Esophagus muscularis mucosa (tissue), 4 donors: ENCODE measurements around the gene PDPN. TPM values are rescaled to one million over a fixed set of nuclear protein-coding genes. Genes with fewer than 3 reads are reported as not detected.

Experiments used
- DNase-seq: peaks from one replicate; pipeline ENCODE4 v3.0.0-alpha.2; 2017; ENCODE audit errors: extremely low spot score
- H3K27ac ChIP-seq, 4 donors: fragments of 200-600 bp; sonication (generic); replicated peaks in 1 of 4; 1 replicate in 3 of 4; 2 replicates in 1 of 4; pipeline ENCODE4 v1.5.1; 2016 to 2019; ENCODE audit warnings: mild to moderate bottlenecking in 1 of 4
- H3K27me3 ChIP-seq, 4 donors: fragments of 200-600 bp; sonication (generic); one replicate each; pipeline versions ENCODE4 v1.5.1 to v1.6.0; 2016 to 2019
- H3K36me3 ChIP-seq, 4 donors: fragments of 200-600 bp; sonication (generic); one replicate each; pipeline ENCODE4 v1.5.1; 2016 to 2019
- H3K4me1 ChIP-seq, 4 donors: fragments of 200-600 bp; sonication (generic); one replicate each; pipeline ENCODE4 v1.5.1; 2016 to 2019
- H3K4me3 ChIP-seq, 4 donors: fragments of 200-600 bp; sonication (generic); 1 replicate in 2 of 4; 2 replicates in 2 of 4; pipeline ENCODE4 v1.5.1; 2016 to 2019; ENCODE audit warnings: mild to moderate bottlenecking in 4 of 4, moderate library complexity in 1 of 4
- H3K9me3 ChIP-seq, 4 donors: fragments of 200-600 bp; sonication (generic); 1 replicate in 3 of 4; 2 replicates in 1 of 4; pipeline ENCODE4 v1.5.1; 2016 to 2019
- EP300 ChIP-seq: sonication (generic); formaldehyde crosslinking; IDR thresholded peaks from one replicate; pipeline ENCODE4 v1.6.1; 2017; ENCODE audit warnings: antibody characterized with exemption
- POLR2A ChIP-seq: fragments of 450-650 bp; IDR thresholded peaks from one replicate; pipeline ENCODE4 v1.6.1; 2017; ENCODE audit warnings: antibody characterized with exemption, moderate library complexity, mild to moderate bottlenecking, low read depth
- POLR2AphosphoS5 ChIP-seq, 2 donors: sonication (generic); formaldehyde crosslinking; IDR thresholded peaks; one replicate each; pipeline ENCODE4 v1.6.1; 2017; ENCODE audit warnings: antibody characterized with exemption in 2 of 2
- WGBS: methylation state at CpG from one replicate; pipeline ENCODE4 v1.1.5; 2018; 5-methylcytosine and 5-hydroxymethylcytosine counted together
- intact Hi-C: fragments of 100-400 bp; cut with DNase I; formaldehyde crosslinking; loops from one replicate; pipeline ENCODE4 v1.15.1; 2023
- total RNA-seq, 4 donors: library from RNA; depleted of rRNA; stranded (reverse); fragments of >200 nt; gene quantifications; one replicate each; pipeline versions ENCODE4 v1.1.0 to v1.2.1, GENCODE V29; 2016
- TF ChIP-seq, protein P1 (sequence below), 3 experiments: fragments of 200-600 bp in 2 of 3; fragments of 450-650 bp in 1 of 3; sonication (generic) in 2 of 3; IDR thresholded peaks; one replicate each; pipeline ENCODE4 v1.5.1; 2017 to 2019; ENCODE audit warnings: antibody characterized with exemption in 3 of 3, mild to moderate bottlenecking in 2 of 3, moderate library complexity in 1 of 3

PDPN gene
- total RNA-seq, 4 donors from 2014 or later, result 6.9 to 23.6 (median 17.1) TPM

DNA sequence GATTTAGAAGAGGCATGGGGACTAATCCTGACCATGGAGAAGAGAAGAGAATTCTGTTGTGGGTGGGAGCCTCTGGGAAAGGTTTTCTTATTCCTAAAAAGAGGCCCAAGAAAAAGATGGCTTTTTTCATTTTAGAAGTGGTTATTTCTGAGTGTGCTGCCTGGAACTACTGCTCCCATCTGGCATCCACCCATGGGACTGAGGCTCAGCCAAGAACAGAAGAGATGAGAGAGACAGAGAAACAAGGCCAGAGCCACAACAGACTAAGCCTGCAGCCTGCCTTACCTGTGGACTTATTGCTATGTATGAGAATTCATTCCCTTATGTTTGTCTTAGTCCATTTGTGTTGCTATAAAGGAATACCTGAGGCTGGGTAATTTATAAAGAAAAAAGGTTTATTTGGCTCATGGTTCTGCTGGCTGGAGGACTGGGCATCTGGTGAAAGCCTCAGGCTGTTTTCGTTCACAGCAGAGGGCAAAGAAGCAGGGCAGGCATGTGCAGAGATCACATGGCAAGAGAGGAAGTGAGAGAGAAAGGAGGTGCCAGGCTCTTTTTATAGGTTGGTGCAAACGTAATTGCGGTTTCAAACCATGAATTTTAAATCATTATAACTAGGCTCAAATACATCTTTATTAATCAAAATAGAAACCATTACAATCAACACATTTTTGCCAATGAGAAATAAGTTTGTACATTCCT lies 58.8 kb downstream of the PDPN start:
- Histone ChIP-seq H3K36me3 (no peaks in the 10 kb centered on the region), H3K4me3 (no peak overlapping the region), H3K27me3 (no peaks in the 10 kb centered on the region), H3K9me3 (peaks cover 0 to 17% (median 8%) of the 10 kb centered on the region in 4 donors), H3K27ac (no peak overlapping the region), H3K4me1 (no peaks in the 10 kb centered on the region)
- intact Hi-C loops, result no loop called here
- TF ChIP-seq POLR2AphosphoS5 (IDR thresholded peaks at IDR 0.05) (no peak), EP300 (no peak), POLR2A (no peak)
- TF ChIP-seq, protein P1, sequence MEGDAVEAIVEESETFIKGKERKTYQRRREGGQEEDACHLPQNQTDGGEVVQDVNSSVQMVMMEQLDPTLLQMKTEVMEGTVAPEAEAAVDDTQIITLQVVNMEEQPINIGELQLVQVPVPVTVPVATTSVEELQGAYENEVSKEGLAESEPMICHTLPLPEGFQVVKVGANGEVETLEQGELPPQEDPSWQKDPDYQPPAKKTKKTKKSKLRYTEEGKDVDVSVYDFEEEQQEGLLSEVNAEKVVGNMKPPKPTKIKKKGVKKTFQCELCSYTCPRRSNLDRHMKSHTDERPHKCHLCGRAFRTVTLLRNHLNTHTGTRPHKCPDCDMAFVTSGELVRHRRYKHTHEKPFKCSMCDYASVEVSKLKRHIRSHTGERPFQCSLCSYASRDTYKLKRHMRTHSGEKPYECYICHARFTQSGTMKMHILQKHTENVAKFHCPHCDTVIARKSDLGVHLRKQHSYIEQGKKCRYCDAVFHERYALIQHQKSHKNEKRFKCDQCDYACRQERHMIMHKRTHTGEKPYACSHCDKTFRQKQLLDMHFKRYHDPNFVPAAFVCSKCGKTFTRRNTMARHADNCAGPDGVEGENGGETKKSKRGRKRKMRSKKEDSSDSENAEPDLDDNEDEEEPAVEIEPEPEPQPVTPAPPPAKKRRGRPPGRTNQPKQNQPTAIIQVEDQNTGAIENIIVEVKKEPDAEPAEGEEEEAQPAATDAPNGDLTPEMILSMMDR (IDR thresholded peaks at IDR 0.05), result no peak
- WGBS, result 59% methylated on average over 3 of the region's 3 CpGs
- DNase-seq, result no peak

DNA sequence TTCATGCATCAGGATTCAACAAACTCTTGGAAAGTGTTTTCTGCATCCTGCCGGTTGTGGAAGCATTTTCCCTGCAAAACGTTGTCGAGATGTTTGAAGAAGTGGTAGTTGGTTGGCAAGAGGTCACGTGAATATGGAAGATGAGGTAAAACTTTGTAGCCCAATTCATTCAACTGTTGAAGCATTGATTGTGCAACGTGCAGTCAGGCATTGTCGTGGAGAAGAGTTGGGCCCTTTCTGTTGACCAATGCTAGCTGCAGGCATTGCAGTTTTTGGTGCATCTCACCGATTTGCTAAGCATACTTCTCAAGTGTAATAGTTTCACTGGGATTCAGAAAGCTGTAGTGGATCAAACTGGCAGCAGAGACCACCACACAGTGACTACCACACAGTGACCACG lies 59.4 kb downstream of the PDPN start:
- 68% methylated on average over 8 of the region's 8 CpGs for WGBS
- H3K36me3 ChIP-seq, result no peaks in the 10 kb centered on the region
- no peak for DNase-seq
- peaks cover 0 to 17% (median 7%) of the 10 kb centered on the region in 4 donors for H3K9me3 ChIP-seq
- intact Hi-C loops, result no loop called here
- TF ChIP-seq, protein P1 (IDR thresholded peaks at IDR 0.05), result no peak
- TF ChIP-seq EP300, result no peak
- TF ChIP-seq POLR2A, result no peak
- TF ChIP-seq POLR2AphosphoS5 (IDR thresholded peaks at IDR 0.05), result no peak
- no peak overlapping the region for H3K27ac ChIP-seq
- H3K4me1 ChIP-seq, result no peaks in the 10 kb centered on the region
- H3K4me3 ChIP-seq, result no peak overlapping the region
- no peaks in the 10 kb centered on the region for H3K27me3 ChIP-seq

DNA sequence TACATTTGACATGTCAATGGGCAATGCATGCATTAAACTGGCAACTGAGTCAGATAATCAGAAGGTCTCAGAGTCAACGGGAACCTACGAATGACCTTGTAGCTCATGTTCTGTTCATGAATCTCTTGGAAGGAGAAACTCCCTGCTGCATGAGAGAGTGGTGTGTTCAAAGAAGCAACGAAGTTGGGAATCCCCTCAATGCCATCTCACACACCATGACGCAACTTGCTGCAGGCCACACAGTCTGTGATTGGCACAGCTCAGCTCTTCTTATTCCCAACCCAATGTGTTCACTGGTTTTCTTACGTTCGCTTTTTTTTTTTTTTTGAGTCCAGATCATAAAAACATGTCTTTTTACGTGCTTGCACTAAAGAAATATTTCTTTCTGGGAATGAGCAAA lies 62.9 kb downstream of the PDPN start:
- WGBS, result 89% methylated on average over 7 of the region's 7 CpGs
- Histone ChIP-seq H3K9me3 (no peaks in the 10 kb centered on the region), H3K27ac (no peak overlapping the region), H3K36me3 (no peaks in the 10 kb centered on the region), H3K27me3 (no peaks in the 10 kb centered on the region), H3K4me1 (no peaks in the 10 kb centered on the region), H3K4me3 (no peak overlapping the region)
- TF ChIP-seq POLR2A (no peak), EP300 (no peak), POLR2AphosphoS5 (IDR thresholded peaks at IDR 0.05) (no peak)
- TF ChIP-seq, protein P1 (IDR thresholded peaks at IDR 0.05), result no peak
- intact Hi-C loops, result no loop called here
- no peak for DNase-seq

DNA sequence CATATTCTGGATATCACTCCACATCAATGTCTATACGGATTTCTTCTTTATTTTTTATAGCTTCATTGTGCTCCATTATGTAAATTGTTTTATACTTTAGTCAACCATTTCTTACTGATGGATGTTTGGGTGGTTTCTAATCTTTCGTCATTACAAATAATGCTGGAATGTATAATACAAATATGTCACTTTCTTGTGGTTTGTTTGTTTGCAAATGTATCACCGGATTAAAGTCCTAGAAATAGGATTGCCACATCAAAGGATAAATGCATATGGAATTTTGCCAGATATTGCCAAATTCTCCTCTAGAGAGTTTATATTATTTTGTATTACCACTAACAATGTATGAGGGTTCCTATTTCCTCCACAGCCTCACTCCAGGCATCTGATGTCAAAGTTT lies 67.6 kb downstream of the PDPN start:
- H3K36me3 ChIP-seq, result no peaks in the 10 kb centered on the region
- H3K4me3 ChIP-seq, result no peak overlapping the region
- H3K4me1 ChIP-seq, result no peaks in the 10 kb centered on the region
- whole genome bisulfite sequencing, result 73% methylated on average over 3 of the region's 3 CpGs
- TF ChIP-seq, protein P1 (IDR thresholded peaks at IDR 0.05), result no peak
- no peak for TF ChIP-seq POLR2AphosphoS5 (IDR thresholded peaks at IDR 0.05)
- no peak for TF ChIP-seq POLR2A
- no peak for TF ChIP-seq EP300
- intact Hi-C loops, result no loop called here
- H3K27ac ChIP-seq, result no peak overlapping the region
- H3K27me3 ChIP-seq, result peaks cover 0 to 7% (median 0%) of the 10 kb centered on the region in 4 donors
- no peaks in the 10 kb centered on the region for H3K9me3 ChIP-seq
- DNase-seq, result no peak

DNA sequence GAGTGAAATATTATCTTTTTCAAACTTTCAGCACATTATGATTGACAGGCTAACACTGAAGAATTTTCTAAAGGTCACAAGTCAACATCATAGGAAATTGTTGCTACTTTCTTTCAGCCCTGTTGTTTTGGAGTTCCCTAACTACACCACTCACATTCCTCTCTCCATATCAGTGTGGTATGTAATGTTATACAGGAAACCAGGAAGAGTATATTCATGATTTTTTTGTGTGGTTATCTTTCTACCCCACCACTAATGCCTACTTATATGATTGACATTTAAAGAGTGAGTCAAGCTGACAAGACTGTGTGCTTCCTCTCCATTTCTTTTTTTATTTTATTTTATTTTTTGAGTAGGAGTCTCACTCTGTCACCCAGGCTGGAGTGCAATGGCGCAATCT lies 68.6 kb downstream of the PDPN start:
- DNase-seq, result no peak
- Histone ChIP-seq H3K9me3 (no peaks in the 10 kb centered on the region), H3K4me1 (no peaks in the 10 kb centered on the region), H3K36me3 (no peaks in the 10 kb centered on the region), H3K4me3 (no peak overlapping the region), H3K27ac (no peak overlapping the region), H3K27me3 (peaks cover 0 to 7% (median 0%) of the 10 kb centered on the region in 4 donors)
- intact Hi-C loops, result no loop called here
- 100% methylated on average over 1 of the region's 1 CpG for WGBS
- TF ChIP-seq, protein P1 (IDR thresholded peaks at IDR 0.05), result no peak
- no peak for TF ChIP-seq POLR2AphosphoS5 (IDR thresholded peaks at IDR 0.05)
- no peak for TF ChIP-seq EP300
- TF ChIP-seq POLR2A, result no peak
